Measurements from ENCODE around the gene UQCRHL. TPM values are rescaled to one million over a fixed set of nuclear protein-coding genes. Genes with fewer than 3 reads are reported as not detected.

UQCRHL gene
- total and polyA plus RNA-seq, 3 donors from 2014 or later: 1.5 to 2.5 (median 2.0) TPM

GRCh38 chr1:15785683-15786082, 21.8 kb downstream of the UQCRHL start:
- H3K27me3 ChIP-seq: no peaks in the 10 kb centered on the region
- no peaks in the 10 kb centered on the region for H3K9me3 ChIP-seq
- intact Hi-C loops (cut with DNase I; ENCODE audit: low total_unique reads): no loop called here
- H3K4me3 ChIP-seq: no peak overlapping the region
- WGBS, 2 donors: 81 to 92% methylated on average over 4 to 8 of the region's 8 CpGs
- H3K27ac ChIP-seq: no peak overlapping the region
- DNase-seq: no peak
- H3K4me1 ChIP-seq: peaks cover 6% of the 10 kb centered on the region
- TF ChIP-seq POLR2A (IDR thresholded peaks at IDR 0.05): no peak
- TF ChIP-seq, protein P1, sequence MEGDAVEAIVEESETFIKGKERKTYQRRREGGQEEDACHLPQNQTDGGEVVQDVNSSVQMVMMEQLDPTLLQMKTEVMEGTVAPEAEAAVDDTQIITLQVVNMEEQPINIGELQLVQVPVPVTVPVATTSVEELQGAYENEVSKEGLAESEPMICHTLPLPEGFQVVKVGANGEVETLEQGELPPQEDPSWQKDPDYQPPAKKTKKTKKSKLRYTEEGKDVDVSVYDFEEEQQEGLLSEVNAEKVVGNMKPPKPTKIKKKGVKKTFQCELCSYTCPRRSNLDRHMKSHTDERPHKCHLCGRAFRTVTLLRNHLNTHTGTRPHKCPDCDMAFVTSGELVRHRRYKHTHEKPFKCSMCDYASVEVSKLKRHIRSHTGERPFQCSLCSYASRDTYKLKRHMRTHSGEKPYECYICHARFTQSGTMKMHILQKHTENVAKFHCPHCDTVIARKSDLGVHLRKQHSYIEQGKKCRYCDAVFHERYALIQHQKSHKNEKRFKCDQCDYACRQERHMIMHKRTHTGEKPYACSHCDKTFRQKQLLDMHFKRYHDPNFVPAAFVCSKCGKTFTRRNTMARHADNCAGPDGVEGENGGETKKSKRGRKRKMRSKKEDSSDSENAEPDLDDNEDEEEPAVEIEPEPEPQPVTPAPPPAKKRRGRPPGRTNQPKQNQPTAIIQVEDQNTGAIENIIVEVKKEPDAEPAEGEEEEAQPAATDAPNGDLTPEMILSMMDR (IDR thresholded peaks at IDR 0.05): no peak
- H3K36me3 ChIP-seq (ENCODE audit: low read depth, missing control alignments): no peaks in the 10 kb centered on the region

DNA sequence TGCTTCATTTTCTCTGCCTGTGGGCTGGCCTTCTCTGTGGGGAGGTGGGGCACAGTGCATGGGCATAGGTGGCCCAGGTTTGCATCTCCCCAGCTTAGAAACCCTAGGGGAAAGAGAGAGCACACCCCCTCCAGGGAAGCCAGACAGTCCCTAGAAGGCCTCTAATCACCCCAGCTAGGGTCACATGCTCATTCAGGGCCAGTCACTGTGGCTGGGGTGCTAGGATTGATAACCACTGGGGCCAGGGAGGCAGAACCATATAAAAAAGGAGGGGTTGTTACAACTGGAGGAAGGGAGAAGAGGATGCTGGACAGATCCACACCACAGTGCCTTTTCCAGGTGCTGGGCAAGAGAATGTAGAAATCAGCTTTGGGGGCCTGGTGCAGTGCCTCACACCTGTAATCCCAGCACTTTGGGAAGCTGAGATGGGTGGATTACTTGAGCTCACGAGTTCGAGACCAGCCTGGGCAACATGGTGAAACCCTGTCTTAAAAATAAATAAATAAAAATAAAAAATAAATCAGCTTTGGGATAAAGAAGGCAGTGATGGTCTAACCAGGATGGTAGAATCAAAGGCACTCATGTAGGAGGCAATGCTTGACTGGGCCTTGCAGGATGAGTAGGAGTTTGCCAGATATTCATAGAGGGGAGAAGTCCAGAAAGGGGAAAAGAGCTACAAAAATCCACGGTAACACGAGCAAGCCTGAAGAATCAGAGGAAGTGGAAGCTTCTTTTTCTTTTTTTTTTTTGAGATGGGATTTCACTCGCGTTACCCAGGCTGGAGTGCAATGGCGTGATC, 29.3 kb downstream of the UQCRHL start:
- H3K9me3 ChIP-seq: no peaks in the 10 kb centered on the region
- TF ChIP-seq POLR2A (IDR thresholded peaks at IDR 0.05): no peak
- TF ChIP-seq, protein P1 (IDR thresholded peaks at IDR 0.05): no peak
- H3K36me3 ChIP-seq (ENCODE audit: low read depth, missing control alignments): no peaks in the 10 kb centered on the region
- WGBS, 2 donors: 88 to 90% methylated on average over 7 of the region's 7 CpGs
- DNase-seq: no peak
- H3K27ac ChIP-seq: no peak overlapping the region
- H3K27me3 ChIP-seq: no peaks in the 10 kb centered on the region
- H3K4me1 ChIP-seq: no peaks in the 10 kb centered on the region
- intact Hi-C loops (cut with DNase I; ENCODE audit: low total_unique reads): no loop called here
- no peak overlapping the region for H3K4me3 ChIP-seq

- Histone ChIP-seq H3K27me3 (no peaks in the 10 kb centered on the region), H3K36me3 (ENCODE audit: low read depth, missing control alignments) (no peaks in the 10 kb centered on the region), H3K4me3 (no peak overlapping the region), H3K27ac (no peak overlapping the region), H3K4me1 (no peaks in the 10 kb centered on the region), H3K9me3 (no peaks in the 10 kb centered on the region)
- DNase-seq: no peak
- TF ChIP-seq, protein P1 (IDR thresholded peaks at IDR 0.05): no peak
- intact Hi-C loops (cut with DNase I; ENCODE audit: low total_unique reads): no loop called here
- WGBS, 2 donors: 83 to 84% methylated on average over 2 of the region's 2 CpGs
These were observed 31.7 kb downstream of the UQCRHL start for GRCh38 chr1:15775706-15776105.

DNA sequence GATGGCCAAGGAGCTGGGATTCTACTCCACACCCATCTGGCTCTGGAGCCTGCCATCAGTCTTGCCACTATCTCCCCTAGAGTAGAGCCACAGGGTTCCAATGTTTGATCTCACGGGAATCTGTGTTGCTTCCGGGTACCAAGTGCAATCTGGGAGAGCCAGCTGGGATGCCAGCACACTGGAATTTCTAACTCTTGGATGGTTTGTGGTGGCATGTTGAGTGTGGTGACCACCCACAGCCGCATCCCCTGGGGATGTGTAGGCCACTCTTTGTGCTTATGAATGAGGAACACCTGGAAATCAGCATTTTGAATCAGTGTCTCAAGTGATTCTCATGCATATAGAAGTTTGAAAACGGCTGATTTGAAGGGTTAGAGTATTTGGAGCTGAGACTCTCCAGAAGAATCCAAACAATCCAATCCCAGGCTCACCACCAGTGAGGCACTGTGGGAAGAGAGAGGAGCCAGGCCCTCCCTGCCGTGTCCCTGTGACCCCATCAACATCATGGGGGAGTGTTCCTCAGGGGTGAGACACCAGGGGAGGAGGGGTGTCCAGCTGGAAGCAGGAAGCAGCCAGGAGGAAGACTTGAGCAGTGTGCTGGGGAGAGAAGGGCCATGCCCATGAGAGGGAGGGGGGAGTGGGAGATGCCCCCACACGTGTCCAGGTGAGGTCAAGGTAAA, 35.5 kb downstream of the UQCRHL start:
- Histone ChIP-seq H3K4me1 (no peaks in the 10 kb centered on the region), H3K36me3 (ENCODE audit: low read depth, missing control alignments) (no peaks in the 10 kb centered on the region), H3K4me3 (no peak overlapping the region), H3K27ac (no peak overlapping the region), H3K27me3 (no peaks in the 10 kb centered on the region), H3K9me3 (no peaks in the 10 kb centered on the region)
- intact Hi-C loops (cut with DNase I; ENCODE audit: low total_unique reads): no loop called here
- 49 to 57% methylated on average over 4 to 6 of the region's 6 CpGs for WGBS, 2 donors
- no peak for DNase-seq
- TF ChIP-seq, protein P1 (IDR thresholded peaks at IDR 0.05): no peak
- TF ChIP-seq POLR2A (IDR thresholded peaks at IDR 0.05): no peak
